DND-41 (cell line): Measurements from ENCODE around the gene RIMOC1.

Experiments
- ATAC-seq: fragments of 200-7000 bp; cut with Tn5 transposase; 3 replicates; pipeline ENCODE4 v1.9.1; 2021; ENCODE audit warnings: low read depth; ENCODE audit not compliant: insufficient read depth
- DNase-seq: peaks from one replicate; pipeline ENCODE4 v3.0.0-alpha.2; 2020
- H2AFZ ChIP-seq: 2 replicates; pipeline ENCODE4 v1.6.0; 2012; ENCODE audit warnings: low read depth, low read length
- H3K27ac ChIP-seq: 2 replicates; pipeline ENCODE4 v1.5.1; 2012; ENCODE audit warnings: low read length, inconsistent platforms
- H3K27me3 ChIP-seq: fragments of 200-600 bp; sonication (generic); 2 replicates; pipeline ENCODE4 v1.6.0; 2012; ENCODE audit warnings: low read length, mild to moderate bottlenecking, inconsistent platforms; ENCODE audit not compliant: insufficient read depth, poor library complexity
- H3K36me3 ChIP-seq: 2 replicates; pipeline ENCODE4 v1.5.1; 2012; ENCODE audit warnings: low read length, inconsistent platforms; ENCODE audit not compliant: insufficient read depth
- H3K4me1 ChIP-seq: 2 replicates; pipeline ENCODE4 v1.5.1; 2012; ENCODE audit warnings: mild to moderate bottlenecking, low read length; ENCODE audit not compliant: insufficient read depth
- H3K4me2 ChIP-seq: 2 replicates; pipeline ENCODE4 v1.6.0; 2012; ENCODE audit warnings: mild to moderate bottlenecking, moderate library complexity, low read length, inconsistent platforms; ENCODE audit not compliant: insufficient read depth
- H3K4me3 ChIP-seq, 2 experiments: fragments of 200-600 bp in 1 of 2; shearing (Covaris generic) in 1 of 2; 2 replicates each; pipeline ENCODE4 v1.5.1; 2012 to 2016; ENCODE audit warnings: inconsistent platforms in 2 of 2, low read length in 2 of 2, mild to moderate bottlenecking in 2 of 2, low read depth in 1 of 2, moderate library complexity in 1 of 2
- H3K79me2 ChIP-seq: 2 replicates; pipeline ENCODE4 v1.6.0; 2012; ENCODE audit warnings: low read length, inconsistent platforms; ENCODE audit not compliant: insufficient read depth
- H3K9ac ChIP-seq: 2 replicates; pipeline ENCODE4 v1.6.0; 2012; ENCODE audit warnings: low read depth, mild to moderate bottlenecking, inconsistent platforms, low read length, moderate library complexity
- H3K9me3 ChIP-seq: 2 replicates; pipeline ENCODE4 v1.5.1; 2012; ENCODE audit warnings: low read length, moderate library complexity, mild to moderate bottlenecking, inconsistent platforms; ENCODE audit not compliant: insufficient read depth, severe bottlenecking
- H4K20me1 ChIP-seq: 2 replicates; pipeline ENCODE4 v1.6.0; 2012; ENCODE audit warnings: low read length; ENCODE audit not compliant: insufficient read depth
- EZH2 ChIP-seq: IDR thresholded peaks from 3 replicates; pipeline ENCODE4 v1.6.1; 2012; ENCODE audit warnings: borderline replicate concordance, low read depth, mild to moderate bottlenecking, moderate library complexity, low read length, inconsistent platforms; ENCODE audit not compliant: severe bottlenecking
- TF ChIP-seq, protein P1 (sequence below): IDR thresholded peaks from 2 replicates; pipeline ENCODE4 v1.5.1; 2012; ENCODE audit warnings: borderline replicate concordance, low read length, moderate library complexity, mild to moderate bottlenecking; ENCODE audit not compliant: poor library complexity, severe bottlenecking; ENCODE audit errors: extremely low read depth

The RIMOC1 gene

DNA sequence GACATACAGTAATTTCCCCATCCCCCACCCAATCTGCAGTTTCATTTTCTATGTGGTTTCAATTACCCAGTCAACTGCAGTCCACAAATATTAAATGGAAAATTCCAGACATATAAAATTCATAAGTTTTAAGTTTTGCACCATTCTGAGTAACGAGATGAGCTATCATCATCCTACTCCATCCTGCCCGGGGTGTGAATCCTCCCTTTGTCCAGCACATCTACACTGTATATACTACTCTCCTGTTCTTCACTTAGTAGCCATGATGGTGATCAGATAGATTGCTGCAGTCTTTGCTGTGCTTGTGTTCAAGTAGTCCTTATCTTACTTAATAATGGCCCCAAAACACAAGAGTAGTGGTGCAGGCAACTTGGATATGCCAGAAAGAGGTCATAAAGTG is 45.3 kb upstream of the RIMOC1 start:
- no peak for DNase-seq
- H3K9ac ChIP-seq, result no peak overlapping the region
- peaks cover 79% of the 10 kb centered on the region for H3K36me3 ChIP-seq
- no peak overlapping the region for H3K4me2 ChIP-seq
- H2AFZ ChIP-seq, result no peak overlapping the region
- no peaks in the 10 kb centered on the region for H3K9me3 ChIP-seq
- H3K79me2 ChIP-seq, result peaks cover 23% of the 10 kb centered on the region
- no peak overlapping the region for H3K4me3 ChIP-seq
- no peak for ATAC-seq
- no peak overlapping the region for H3K27ac ChIP-seq
- TF ChIP-seq EZH2, result no peak
- TF ChIP-seq, protein P1, sequence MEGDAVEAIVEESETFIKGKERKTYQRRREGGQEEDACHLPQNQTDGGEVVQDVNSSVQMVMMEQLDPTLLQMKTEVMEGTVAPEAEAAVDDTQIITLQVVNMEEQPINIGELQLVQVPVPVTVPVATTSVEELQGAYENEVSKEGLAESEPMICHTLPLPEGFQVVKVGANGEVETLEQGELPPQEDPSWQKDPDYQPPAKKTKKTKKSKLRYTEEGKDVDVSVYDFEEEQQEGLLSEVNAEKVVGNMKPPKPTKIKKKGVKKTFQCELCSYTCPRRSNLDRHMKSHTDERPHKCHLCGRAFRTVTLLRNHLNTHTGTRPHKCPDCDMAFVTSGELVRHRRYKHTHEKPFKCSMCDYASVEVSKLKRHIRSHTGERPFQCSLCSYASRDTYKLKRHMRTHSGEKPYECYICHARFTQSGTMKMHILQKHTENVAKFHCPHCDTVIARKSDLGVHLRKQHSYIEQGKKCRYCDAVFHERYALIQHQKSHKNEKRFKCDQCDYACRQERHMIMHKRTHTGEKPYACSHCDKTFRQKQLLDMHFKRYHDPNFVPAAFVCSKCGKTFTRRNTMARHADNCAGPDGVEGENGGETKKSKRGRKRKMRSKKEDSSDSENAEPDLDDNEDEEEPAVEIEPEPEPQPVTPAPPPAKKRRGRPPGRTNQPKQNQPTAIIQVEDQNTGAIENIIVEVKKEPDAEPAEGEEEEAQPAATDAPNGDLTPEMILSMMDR, result no peak
- peaks cover 10% of the 10 kb centered on the region for H4K20me1 ChIP-seq
- H3K4me1 ChIP-seq, result 0 out of 2 replicates have a peak, but pooled peaks cover 7% of the 10 kb centered on the region
- no peaks in the 10 kb centered on the region for H3K27me3 ChIP-seq

DNA sequence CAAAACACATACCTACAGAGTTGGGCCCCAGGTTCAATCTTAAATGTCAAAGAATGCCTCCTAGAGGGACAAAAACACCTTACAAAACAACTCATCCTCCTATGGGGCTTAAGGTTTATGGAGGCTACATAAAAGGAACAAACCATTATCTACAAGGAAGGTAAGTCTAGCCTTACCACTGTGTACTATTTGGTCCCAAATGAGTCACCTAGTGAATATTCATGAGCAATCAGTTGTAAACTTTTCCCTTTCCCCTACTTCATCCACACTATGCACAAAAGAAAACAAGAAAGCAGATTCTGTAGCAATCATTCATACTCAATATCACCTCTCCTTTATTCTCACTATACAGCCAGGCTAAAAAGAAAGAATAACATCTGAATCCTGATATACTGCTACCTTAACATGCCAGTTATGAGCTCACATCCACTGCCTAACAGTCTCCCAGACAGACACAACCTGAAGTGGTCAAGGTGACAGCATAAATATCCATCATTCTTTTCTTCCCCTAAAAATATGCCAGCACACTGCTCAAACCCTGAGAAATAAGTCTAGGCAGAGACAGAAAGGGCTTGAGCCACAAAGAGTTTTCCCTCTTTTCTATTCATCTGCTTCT is 40.2 kb upstream of the RIMOC1 start:
- Histone ChIP-seq H3K4me3 (no peak overlapping the region), H3K36me3 (peaks cover 41% of the 10 kb centered on the region)
- ATAC-seq, result no peak

DNA sequence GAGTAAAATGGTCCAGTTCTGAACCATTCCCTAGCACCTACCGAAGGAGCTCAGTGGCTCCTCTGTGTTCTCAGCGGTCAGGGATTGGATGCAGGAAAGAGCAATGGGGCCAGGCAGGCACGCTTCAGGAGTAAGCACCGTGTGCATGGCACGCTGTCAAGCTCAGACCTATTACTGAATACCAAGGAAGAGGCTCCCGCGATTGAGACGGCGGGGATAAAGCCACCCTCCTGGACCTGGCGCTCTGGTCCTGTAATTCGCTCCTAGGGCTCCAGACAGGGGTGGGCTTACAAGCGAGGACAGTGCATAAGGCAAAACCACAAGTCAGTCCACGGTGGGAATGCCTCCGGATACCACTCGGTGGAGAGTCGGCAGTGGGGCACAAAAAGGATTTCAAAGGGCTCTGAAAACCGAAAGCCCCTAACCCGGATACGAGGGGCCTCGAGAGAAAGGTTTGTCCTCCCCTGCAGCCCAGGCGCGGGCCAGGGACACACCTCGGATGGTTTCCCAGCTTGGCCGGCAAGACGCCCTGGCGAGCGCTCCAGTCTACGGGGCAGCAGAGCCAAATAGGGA is 34.9 kb upstream of the RIMOC1 start:
- H3K4me1 ChIP-seq, result peaks cover 39% of the 10 kb centered on the region
- H3K9me3 ChIP-seq, result no peaks in the 10 kb centered on the region
- peak overlapping the region; percentile 82 for H3K27ac ChIP-seq
- DNase-seq (peak; percentile 55), ATAC-seq (peak; percentile 25)
- H3K79me2 ChIP-seq, result peaks cover 65% of the 10 kb centered on the region
- peaks cover 7% of the 10 kb centered on the region for H3K36me3 ChIP-seq
- H3K4me3 ChIP-seq, result peak overlapping the region; percentile 42 to 71
- H3K27me3 ChIP-seq, result no peaks in the 10 kb centered on the region
- TF ChIP-seq, protein P1, result no peak
- TF ChIP-seq EZH2, result no peak
- peak overlapping the region; percentile 91 for H3K4me2 ChIP-seq
- H4K20me1 ChIP-seq, result peaks cover 17% of the 10 kb centered on the region; the same call in 1 of the 2 replicates
- peak overlapping the region; percentile 85 for H2AFZ ChIP-seq
- H3K9ac ChIP-seq, result peak overlapping the region; percentile 75

More for the DNA sequence above, 40.2 kb upstream of the RIMOC1 start:
- TF ChIP-seq, protein P1, result no peak
- no peak for TF ChIP-seq EZH2
- DNase-seq, result no peak
- peaks cover 26% of the 10 kb centered on the region; the same call in 1 of the 2 replicates for H4K20me1 ChIP-seq
- H3K4me1 ChIP-seq, result peaks cover 32% of the 10 kb centered on the region
- peaks cover 61% of the 10 kb centered on the region for H3K79me2 ChIP-seq
- H3K4me2 ChIP-seq, result peak overlapping the region; percentile 16; the same call in 1 of the 2 replicates
- no peak overlapping the region for H3K9ac ChIP-seq
- H3K9me3 ChIP-seq, result no peaks in the 10 kb centered on the region
- no peak overlapping the region for H2AFZ ChIP-seq
- no peak overlapping the region for H3K27ac ChIP-seq
- no peaks in the 10 kb centered on the region for H3K27me3 ChIP-seq
